HCT116 (cell line): ENCODE results near the gene C1orf141. TPM values are rescaled to one million over a fixed set of nuclear protein-coding genes. Genes with fewer than 3 reads are reported as not detected.
A peak's percentile ranks its signal among the peaks of the same experiment; 100 is the strongest.

Experiments used
- ATAC-seq: fragments of 200-7000 bp; cut with Tn5 transposase; 2 replicates; pipeline ENCODE4 v1.9.1; 2020; ENCODE audit warnings: mild to moderate bottlenecking, moderate library complexity
- Bru-seq: library from RNA; stranded (reverse); fragments of 400-500 nt; gene quantifications from one replicate; lab custom pipeline; 2021; lab: Mats Ljungman, UMichigan
- BruChase-seq, 2 experiments: library from RNA; stranded (reverse); fragments of 400-500 nt; gene quantifications; one replicate each; lab custom pipeline; 2021; lab: Mats Ljungman, UMichigan
- BruUV-seq: library from RNA; stranded (reverse); fragments of 400-500 nt; replicated peaks from 2 replicates; lab custom pipeline; 2021; lab: Mats Ljungman, UMichigan
- CTCF ChIA-PET: fragments of 300-600 bp; sonication (Branson Sonifier 250); formaldehyde crosslinking; loops from one replicate; lab custom pipeline; 2021; ENCODE audit warnings: antibody characterized with exemption; lab: Charles Lee
- POLR2A ChIA-PET: fragments of 300-600, 350-600 bp; sonication (Branson Sonifier 250); formaldehyde crosslinking; loops from one replicate; lab custom pipeline; 2021; ENCODE audit warnings: antibody characterized with exemption; lab: Charles Lee
- RAD21 ChIA-PET, 2 experiments: fragments of 300-600 bp; sonication (Branson Sonifier 250); formaldehyde crosslinking; loops; one replicate each; lab custom pipeline; 2023; ENCODE audit warnings: low total read pairs in 2 of 2; ENCODE audit not compliant: uncharacterized antibody in 2 of 2, unreplicated experiment in 2 of 2, low non-redundant PET in 1 of 2; lab: Charles Lee
- DNase-seq: peaks from one replicate; pipeline ENCODE4 v3.0.0-alpha.2; 2010; ENCODE audit warnings: low read depth, low spot score
- H2AFZ ChIP-seq: fragments of 200-600 bp; shearing (Covaris generic), sonication (generic); 2 replicates; pipeline ENCODE4 v1.6.1; 2017; ENCODE audit warnings: low read depth, mixed run types, mixed read lengths, antibody characterized with exemption, low read length; ENCODE audit not compliant: poor library complexity, severe bottlenecking
- H3K27ac ChIP-seq: 2 replicates; pipeline ENCODE4 v1.5.1; 2012; ENCODE audit warnings: low read depth, low read length
- H3K27me3 ChIP-seq: fragments of 200-600 bp; sonication (generic); 2 replicates; pipeline ENCODE4 v1.6.1; 2016; ENCODE audit warnings: mixed run types, low read length, mixed read lengths; ENCODE audit not compliant: insufficient read depth
- H3K36me3 ChIP-seq, 2 experiments: fragments of 200-500 bp in 1 of 2; fragments of 200-600 bp in 1 of 2; sonication (Bioruptor generic) in 1 of 2; sonication (generic) in 1 of 2; 2 replicates each; pipeline versions ENCODE4 v1.5.1 to v1.6.1; 2014 to 2016; ENCODE audit warnings: low read length in 2 of 2, inconsistent platforms in 1 of 2, mixed read lengths in 1 of 2, mixed run types in 1 of 2; ENCODE audit not compliant: insufficient read depth in 2 of 2, control insufficient read depth in 1 of 2
- H3K4me1 ChIP-seq, 2 experiments: fragments of 200-600 bp in 1 of 2; sonication (generic) in 1 of 2; 2 replicates each; pipeline versions ENCODE4 v1.5.1 to v1.6.1; 2012 to 2017; ENCODE audit warnings: low read length in 2 of 2, inconsistent platforms in 1 of 2, mild to moderate bottlenecking in 1 of 2, mixed read lengths in 1 of 2, mixed run types in 1 of 2, moderate library complexity in 1 of 2; ENCODE audit not compliant: insufficient read depth in 2 of 2, control insufficient read depth in 1 of 2
- H3K4me2 ChIP-seq: fragments of 200-600 bp; sonication (generic); 2 replicates; pipeline ENCODE4 v1.6.1; 2017; ENCODE audit warnings: mixed run types, low read length, mixed read lengths
- H3K4me3 ChIP-seq, 2 experiments: fragments of 200-600 bp in 1 of 2; sonication (generic) in 1 of 2; replicated peaks in 1 of 2; 2 replicates each; pipeline ENCODE4 v1.5.1; 2011 to 2016; ENCODE audit warnings: low read length in 2 of 2, control low read depth in 1 of 2, low read depth in 1 of 2, mild to moderate bottlenecking in 1 of 2, mixed read lengths in 1 of 2, mixed run types in 1 of 2
- H3K79me2 ChIP-seq: fragments of 200-600 bp; sonication (generic); 2 replicates; pipeline ENCODE4 v1.6.1; 2017; ENCODE audit warnings: mild to moderate bottlenecking, mixed run types, low read length, moderate library complexity, mixed read lengths; ENCODE audit not compliant: insufficient read depth
- H3K9ac ChIP-seq: fragments of 200-600 bp; sonication (generic); 2 replicates; pipeline ENCODE4 v1.6.1; 2016; ENCODE audit warnings: low read length, mixed read lengths
- H3K9me2 ChIP-seq: fragments of 200-600 bp; sonication (generic), shearing (Covaris generic); 2 replicates; pipeline ENCODE4 v1.6.1; 2017; ENCODE audit warnings: mixed run types, mild to moderate bottlenecking, moderate library complexity; ENCODE audit not compliant: insufficient read depth
- H3K9me3 ChIP-seq, 2 experiments: fragments of 200-500 bp in 1 of 2; fragments of 200-600 bp in 1 of 2; sonication (Bioruptor generic) in 1 of 2; sonication (generic) in 1 of 2; 2 replicates each; pipeline ENCODE4 v1.6.1; 2014 to 2017; ENCODE audit warnings: low read length in 2 of 2, mixed read lengths in 2 of 2, inconsistent platforms in 1 of 2, low read depth in 1 of 2, mild to moderate bottlenecking in 1 of 2, mixed run types in 1 of 2, moderate library complexity in 1 of 2; ENCODE audit not compliant: control insufficient read depth in 1 of 2, insufficient read depth in 1 of 2
- H4K20me1 ChIP-seq: fragments of 200-600 bp; sonication (generic), shearing (Covaris generic); 2 replicates; pipeline ENCODE4 v1.6.1; 2017; ENCODE audit warnings: mixed run types, mild to moderate bottlenecking, moderate library complexity; ENCODE audit not compliant: insufficient read depth
- ATF3 ChIP-seq: IDR thresholded peaks from 2 replicates; pipeline ENCODE4 v1.6.1; 2012
- CBX3 ChIP-seq: IDR thresholded peaks from 2 replicates; pipeline ENCODE4 v1.6.1; 2012; ENCODE audit warnings: low read depth
- CEBPB ChIP-seq: IDR thresholded peaks from 2 replicates; pipeline ENCODE4 v1.6.1; 2012; ENCODE audit warnings: low read depth
- EZH2 ChIP-seq: fragments of 200-600 bp; sonication (generic); IDR thresholded peaks from 2 replicates; pipeline ENCODE4 v1.6.1; 2017; ENCODE audit warnings: antibody characterized with exemption, mixed run types
- FOSL1 ChIP-seq: IDR thresholded peaks from 2 replicates; pipeline ENCODE4 v1.6.1; 2012; ENCODE audit warnings: low read depth
- POLR2A ChIP-seq: IDR thresholded peaks from 2 replicates; pipeline ENCODE4 v1.7.0; 2011; ENCODE audit warnings: borderline replicate concordance; ENCODE audit not compliant: insufficient read depth, insufficient read length; ENCODE audit errors: extremely low read depth
- SIN3A ChIP-seq: IDR thresholded peaks from 2 replicates; pipeline ENCODE4 v1.6.1; 2012; ENCODE audit warnings: low read depth
- intact Hi-C: fragments of 100-400 bp; cut with micrococcal nuclease; formaldehyde crosslinking; loops from 2 replicates; pipeline ENCODE4 v1.10.0; 2022
- long read RNA-seq: library from polyadenylated mRNA; unstranded; transcript quantifications from one replicate; pipeline ENCODE4 v2.0.0, GENCODE V29; 2021; ENCODE audit not compliant: unreplicated experiment
- polyA plus RNA-seq: library from polyadenylated mRNA; unstranded; fragments of >200 nt; gene quantifications from 2 replicates; pipeline ENCODE4 v1.2.1, GENCODE V29; 2012; ENCODE audit warnings: missing spikeins
- total RNA-seq: library from RNA; stranded (reverse); gene quantifications from one replicate; pipeline ENCODE4 v1.2.1, GENCODE V29; 2021; ENCODE audit not compliant: unreplicated experiment
- TF ChIP-seq, protein P1 (sequence below): IDR thresholded peaks from 2 replicates; pipeline ENCODE4 v1.6.1; 2011; ENCODE audit warnings: mild to moderate bottlenecking, low read length, moderate library complexity; ENCODE audit not compliant: insufficient replicate concordance; ENCODE audit errors: extremely low read depth
- TF ChIP-seq, protein P2 (sequence below): IDR thresholded peaks from 2 replicates; pipeline ENCODE4 v1.6.1; 2012
- TF ChIP-seq, protein P3 (sequence below): IDR thresholded peaks from 2 replicates; pipeline ENCODE4 v1.6.1; 2012; ENCODE audit warnings: low read depth

The C1orf141 gene
- total RNA-seq (not detected), Bru-seq, nascent RNA (percentile 3 among the genes with signal in this experiment), BruChase-seq, experiment 1, labeled RNA remaining after a 6-hour chase (percentile 1 among the genes with signal in this experiment), BruChase-seq, experiment 2, labeled RNA remaining after a 2-hour chase (percentile 1 among the genes with signal in this experiment)
- not detected in 2 replicates for polyA plus RNA-seq
- long read RNA-seq, result 0 reads

DNA sequence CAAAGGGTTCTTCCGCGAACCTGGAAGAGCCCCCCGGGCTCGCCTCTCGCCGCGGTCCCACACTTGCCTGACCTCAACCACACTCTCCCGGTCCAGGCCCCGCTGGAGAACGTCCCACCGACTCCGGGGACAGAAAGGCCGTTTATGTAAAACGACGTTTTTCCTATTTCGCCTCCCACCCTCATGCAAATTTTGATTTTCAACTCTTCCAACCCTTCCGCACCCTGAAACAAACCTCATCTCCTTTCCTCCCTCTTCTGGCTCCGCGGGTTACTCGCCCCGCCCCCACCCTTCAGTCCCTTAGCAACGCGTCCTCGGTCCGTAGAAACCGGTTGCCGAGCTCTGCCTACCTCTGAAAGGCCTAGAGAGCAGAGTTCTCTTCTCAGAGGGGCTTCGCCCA is at the start of gene C1orf141:
TSS of gene C1orf141 (minus strand) at position 276 of the 400 bp plus-strand sequence. CDS start 7,730 bp downstream, outside the sequence.
- ChIA-PET RAD21 (no interaction called here), CTCF (no interaction called here), POLR2A (no interaction called here)
- intact Hi-C loops, result no loop called here
- no peak within 1 kb of the TSS for H3K4me2 ChIP-seq
- H3K27ac ChIP-seq, result no peak within 1 kb of the TSS
- H3K4me3 ChIP-seq, result no peak within 1 kb of the TSS
- no peaks in the 10 kb centered on the region for H3K4me1 ChIP-seq
- H3K79me2 ChIP-seq, result no peaks in the 10 kb centered on the region
- H2AFZ ChIP-seq, result no peak within 1 kb of the TSS
- ATAC-seq (no peak), DNase-seq (no peak)
- H4K20me1 ChIP-seq, result no peaks in the 10 kb centered on the region; the same call in 1 of the 2 replicates
- H3K9ac ChIP-seq, result no peak within 1 kb of the TSS
- H3K27me3 ChIP-seq, result no peaks in the 10 kb centered on the region
- H3K9me2 ChIP-seq, result no peaks in the 10 kb centered on the region
- H3K9me3 ChIP-seq, result no peaks in the 10 kb centered on the region
- no peak for TF ChIP-seq CBX3
- no peak for TF ChIP-seq EZH2
- TF ChIP-seq, protein P1, sequence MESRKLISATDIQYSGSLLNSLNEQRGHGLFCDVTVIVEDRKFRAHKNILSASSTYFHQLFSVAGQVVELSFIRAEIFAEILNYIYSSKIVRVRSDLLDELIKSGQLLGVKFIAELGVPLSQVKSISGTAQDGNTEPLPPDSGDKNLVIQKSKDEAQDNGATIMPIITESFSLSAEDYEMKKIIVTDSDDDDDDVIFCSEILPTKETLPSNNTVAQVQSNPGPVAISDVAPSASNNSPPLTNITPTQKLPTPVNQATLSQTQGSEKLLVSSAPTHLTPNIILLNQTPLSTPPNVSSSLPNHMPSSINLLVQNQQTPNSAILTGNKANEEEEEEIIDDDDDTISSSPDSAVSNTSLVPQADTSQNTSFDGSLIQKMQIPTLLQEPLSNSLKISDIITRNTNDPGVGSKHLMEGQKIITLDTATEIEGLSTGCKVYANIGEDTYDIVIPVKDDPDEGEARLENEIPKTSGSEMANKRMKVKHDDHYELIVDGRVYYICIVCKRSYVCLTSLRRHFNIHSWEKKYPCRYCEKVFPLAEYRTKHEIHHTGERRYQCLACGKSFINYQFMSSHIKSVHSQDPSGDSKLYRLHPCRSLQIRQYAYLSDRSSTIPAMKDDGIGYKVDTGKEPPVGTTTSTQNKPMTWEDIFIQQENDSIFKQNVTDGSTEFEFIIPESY, result no peak
- TF ChIP-seq, protein P2, sequence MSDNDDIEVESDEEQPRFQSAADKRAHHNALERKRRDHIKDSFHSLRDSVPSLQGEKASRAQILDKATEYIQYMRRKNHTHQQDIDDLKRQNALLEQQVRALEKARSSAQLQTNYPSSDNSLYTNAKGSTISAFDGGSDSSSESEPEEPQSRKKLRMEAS, result no peak
- TF ChIP-seq CEBPB, result no peak
- TF ChIP-seq POLR2A, result no peak
- TF ChIP-seq, protein P3, sequence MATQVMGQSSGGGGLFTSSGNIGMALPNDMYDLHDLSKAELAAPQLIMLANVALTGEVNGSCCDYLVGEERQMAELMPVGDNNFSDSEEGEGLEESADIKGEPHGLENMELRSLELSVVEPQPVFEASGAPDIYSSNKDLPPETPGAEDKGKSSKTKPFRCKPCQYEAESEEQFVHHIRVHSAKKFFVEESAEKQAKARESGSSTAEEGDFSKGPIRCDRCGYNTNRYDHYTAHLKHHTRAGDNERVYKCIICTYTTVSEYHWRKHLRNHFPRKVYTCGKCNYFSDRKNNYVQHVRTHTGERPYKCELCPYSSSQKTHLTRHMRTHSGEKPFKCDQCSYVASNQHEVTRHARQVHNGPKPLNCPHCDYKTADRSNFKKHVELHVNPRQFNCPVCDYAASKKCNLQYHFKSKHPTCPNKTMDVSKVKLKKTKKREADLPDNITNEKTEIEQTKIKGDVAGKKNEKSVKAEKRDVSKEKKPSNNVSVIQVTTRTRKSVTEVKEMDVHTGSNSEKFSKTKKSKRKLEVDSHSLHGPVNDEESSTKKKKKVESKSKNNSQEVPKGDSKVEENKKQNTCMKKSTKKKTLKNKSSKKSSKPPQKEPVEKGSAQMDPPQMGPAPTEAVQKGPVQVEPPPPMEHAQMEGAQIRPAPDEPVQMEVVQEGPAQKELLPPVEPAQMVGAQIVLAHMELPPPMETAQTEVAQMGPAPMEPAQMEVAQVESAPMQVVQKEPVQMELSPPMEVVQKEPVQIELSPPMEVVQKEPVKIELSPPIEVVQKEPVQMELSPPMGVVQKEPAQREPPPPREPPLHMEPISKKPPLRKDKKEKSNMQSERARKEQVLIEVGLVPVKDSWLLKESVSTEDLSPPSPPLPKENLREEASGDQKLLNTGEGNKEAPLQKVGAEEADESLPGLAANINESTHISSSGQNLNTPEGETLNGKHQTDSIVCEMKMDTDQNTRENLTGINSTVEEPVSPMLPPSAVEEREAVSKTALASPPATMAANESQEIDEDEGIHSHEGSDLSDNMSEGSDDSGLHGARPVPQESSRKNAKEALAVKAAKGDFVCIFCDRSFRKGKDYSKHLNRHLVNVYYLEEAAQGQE, result no peak
- TF ChIP-seq ATF3, result no peak
- TF ChIP-seq FOSL1, result no peak
- TF ChIP-seq SIN3A, result no peak
- no peaks in the 10 kb centered on the region for H3K36me3 ChIP-seq
- BruUV-seq, result no TSS peak
